HepG2 (cell line): Measurements from ENCODE around the gene ZFP37. TPM values are rescaled to one million over a fixed set of nuclear protein-coding genes. Genes with fewer than 3 reads are reported as not detected.

Experiments used
- BATF2 ChIP-seq: sonication (generic); formaldehyde crosslinking; IDR thresholded peaks from 2 replicates; pipeline ENCODE4 v1.8.0; 2022; ENCODE audit warnings: mild to moderate bottlenecking, missing genetic modification reagents, moderate library complexity
- DPF2 ChIP-seq: sonication (generic); formaldehyde crosslinking; IDR thresholded peaks from 2 replicates; pipeline ENCODE4 v1.4.0; 2020; ENCODE audit warnings: mild to moderate bottlenecking, low read depth, missing genetic modification reagents, borderline replicate concordance
- HMGA1 ChIP-seq: sonication (generic); formaldehyde crosslinking; conservative IDR thresholded peaks from 2 replicates; pipeline ENCODE4 v1.4.0; 2020; ENCODE audit warnings: missing genetic modification reagents
- MED13 ChIP-seq: sonication (generic); formaldehyde crosslinking; IDR thresholded peaks from 2 replicates; pipeline ENCODE4 v1.5.0; 2020; ENCODE audit warnings: missing genetic modification reagents
- POLR2AphosphoS5 ChIP-seq: IDR thresholded peaks from 2 replicates; pipeline ENCODE4 v1.6.1; 2012; ENCODE audit warnings: low read depth, low read length
- RXRB ChIP-seq: IDR thresholded peaks from 2 replicates; pipeline ENCODE4 v1.6.1; 2016; ENCODE audit warnings: borderline replicate concordance, missing genetic modification reagents, missing compliant biosample characterization
- SMYD3 ChIP-seq: sonication (generic); formaldehyde crosslinking; IDR thresholded peaks from 2 replicates; pipeline ENCODE4 v1.8.1; 2023; ENCODE audit warnings: mild to moderate bottlenecking, missing genetic modification reagents
- SNAPC5 ChIP-seq: sonication (generic); formaldehyde crosslinking; IDR thresholded peaks from 2 replicates; pipeline ENCODE4 v1.8.1; 2023; ENCODE audit warnings: mild to moderate bottlenecking, missing genetic modification reagents, borderline replicate concordance
- THAP11 ChIP-seq: IDR thresholded peaks from 2 replicates; pipeline ENCODE4 v1.6.1; 2016; ENCODE audit warnings: missing biosample characterization, missing genetic modification reagents
- U2AF2 ChIP-seq: fragments of 200-400 bp; formaldehyde crosslinking; IDR thresholded peaks from 2 replicates; pipeline ENCODE4 v1.6.1; 2017; ENCODE audit warnings: low read depth, mild to moderate bottlenecking, low read length
- ZBTB42 ChIP-seq: sonication (generic); formaldehyde crosslinking; IDR thresholded peaks from 2 replicates; pipeline ENCODE4 v1.5.0; 2020; ENCODE audit warnings: mild to moderate bottlenecking, missing genetic modification reagents
- ZHX1 ChIP-seq: sonication (generic); formaldehyde crosslinking; IDR thresholded peaks from 2 replicates; pipeline ENCODE4 v1.8.1; 2022; ENCODE audit warnings: low read depth, mild to moderate bottlenecking, missing genetic modification reagents
- ZNF318 ChIP-seq: sonication (generic); formaldehyde crosslinking; IDR thresholded peaks from 2 replicates; pipeline ENCODE4 v1.4.0; 2020; ENCODE audit warnings: mild to moderate bottlenecking, missing genetic modification reagents
- ZNF597 ChIP-seq: sonication (generic); formaldehyde crosslinking; IDR thresholded peaks from 2 replicates; pipeline ENCODE4 v1.5.0; 2020; ENCODE audit warnings: missing genetic modification reagents
- ZNF782 ChIP-seq: sonication (generic); formaldehyde crosslinking; IDR thresholded peaks from 2 replicates; pipeline ENCODE4 v1.4.0; 2020; ENCODE audit warnings: missing genetic modification reagents, mild to moderate bottlenecking, borderline replicate concordance
- polyA plus RNA-seq, 8 experiments: library from polyadenylated mRNA; depleted of rRNA in 3 of 8; stranded (reverse) in 7 of 8; unstranded in 1 of 8; fragments of >200 nt; fragmentation: Illumina TruSeq in 4 of 8; extraction: Trizol in 4 of 8; gene quantifications; 2 replicates each; pipeline versions ENCODE4 v1.2.1 to v1.2.3, GENCODE V29; 2011 to 2016; ENCODE audit warnings: low read depth in 4 of 8, missing spikeins in 1 of 8, mixed read lengths in 1 of 8; ENCODE audit not compliant: insufficient read depth in 1 of 8
- total RNA-seq, 5 experiments: library from RNA; depleted of rRNA; stranded (reverse); fragments of >200 nt; fragmentation: Illumina TruSeq; extraction: Trizol; gene quantifications; 2 replicates each; pipeline ENCODE4 v1.2.3, GENCODE V29; 2016; ENCODE audit warnings: low read depth in 1 of 5

Gene ZFP37
- total and polyA plus RNA-seq, 2 of the 13 experiments (the other 11 are each of a cell fraction or from before 2014, with no cell fraction given) = 1.1 to 3.7 TPM

- TF ChIP-seq ZNF318 (CRISPR knock-in tag) (no peak), BATF2 (CRISPR knock-in tag) (no peak), ZBTB42 (CRISPR knock-in tag) (no peak), SNAPC5 (CRISPR knock-in tag) (no peak), RXRB (CRISPR knock-in tag) (peak; percentile 49; the same call in 1 of the 2 replicates), ZNF782 (CRISPR knock-in tag) (peak; percentile 58; the same call in 1 of the 2 replicates), DPF2 (CRISPR knock-in tag) (no peak), HMGA1 (CRISPR knock-in tag) (no peak), POLR2AphosphoS5 (peak; percentile 74), ZNF597 (CRISPR knock-in tag) (no peak), THAP11 (CRISPR knock-in tag) (peak; percentile 92), MED13 (CRISPR knock-in tag) (no peak), SMYD3 (CRISPR knock-in tag) (no peak), ZHX1 (CRISPR knock-in tag) (peak; percentile 92), U2AF2 (peak; percentile 87; the same call in 1 of the 2 replicates)
These were observed at the start of gene ZFP37 (continued) for GRCh38 chr9:113056191-113057106.
